ENCODE results near the gene ZSCAN4. TPM values are rescaled to one million over a fixed set of nuclear protein-coding genes. Genes with fewer than 3 reads are reported as not detected.

Gene ZSCAN4
- total and polyA plus RNA-seq, 4 donors = not detected

DNA sequence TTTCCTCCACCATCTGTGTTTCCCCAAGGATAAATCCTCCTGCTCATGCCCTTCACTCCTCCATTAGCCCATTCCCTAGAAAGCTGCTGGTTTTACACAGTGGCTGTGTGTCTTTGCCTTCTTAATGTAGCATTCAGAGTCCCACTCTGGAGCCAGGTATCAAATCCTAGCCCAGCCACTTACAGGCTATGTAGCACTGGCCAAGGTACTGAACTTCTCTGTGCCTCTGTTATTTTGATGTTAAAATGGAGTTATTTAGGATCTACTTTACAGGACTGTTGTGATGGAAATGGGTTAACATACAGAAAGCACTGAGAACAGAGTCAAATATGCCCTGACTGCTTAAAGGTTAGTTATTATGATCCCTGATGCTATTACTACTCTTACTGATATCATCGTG is 1.5 kb upstream of the ZSCAN4 start:
- Histone ChIP-seq H3K36me3 (ENCODE audit: control insufficient read depth in 4 of 4, insufficient read depth in 3 of 4, low read depth in 1 of 4, low read length in 3 of 4) (peaks cover 0 to 2% (median 0%) of the 10 kb centered on the region in 4 donors), H3K27me3 (ENCODE audit: control insufficient read depth in 4 of 4, insufficient read depth in 4 of 4, low read length in 3 of 4) (peaks cover 0 to 6% (median 3%) of the 10 kb centered on the region in 4 donors), H3K9ac (ENCODE audit: low read depth in 1 of 2, low read length in 2 of 2) (no peak overlapping the region), H3K4me3 (ENCODE audit: low read depth in 1 of 3, low read length in 3 of 3) (no peak overlapping the region), H3K4me1 (ENCODE audit: control insufficient read depth in 4 of 4, insufficient read depth in 4 of 4, low read length in 3 of 4) (peaks cover 0 to 4% (median 0%) of the 10 kb centered on the region in 4 donors), H3K27ac (ENCODE audit: low read depth in 1 of 2, low read length in 2 of 2) (no peak overlapping the region), H3K9me3 (ENCODE audit: control insufficient read depth in 4 of 4, low read length in 3 of 4) (peaks cover 8 to 26% (median 18%) of the 10 kb centered on the region in 4 donors)
- no peak for DNase-seq (ENCODE audit: low spot score)
- WGBS = 90% methylated on average over 1 of the region's 1 CpG
- TF ChIP-seq, protein P1, sequence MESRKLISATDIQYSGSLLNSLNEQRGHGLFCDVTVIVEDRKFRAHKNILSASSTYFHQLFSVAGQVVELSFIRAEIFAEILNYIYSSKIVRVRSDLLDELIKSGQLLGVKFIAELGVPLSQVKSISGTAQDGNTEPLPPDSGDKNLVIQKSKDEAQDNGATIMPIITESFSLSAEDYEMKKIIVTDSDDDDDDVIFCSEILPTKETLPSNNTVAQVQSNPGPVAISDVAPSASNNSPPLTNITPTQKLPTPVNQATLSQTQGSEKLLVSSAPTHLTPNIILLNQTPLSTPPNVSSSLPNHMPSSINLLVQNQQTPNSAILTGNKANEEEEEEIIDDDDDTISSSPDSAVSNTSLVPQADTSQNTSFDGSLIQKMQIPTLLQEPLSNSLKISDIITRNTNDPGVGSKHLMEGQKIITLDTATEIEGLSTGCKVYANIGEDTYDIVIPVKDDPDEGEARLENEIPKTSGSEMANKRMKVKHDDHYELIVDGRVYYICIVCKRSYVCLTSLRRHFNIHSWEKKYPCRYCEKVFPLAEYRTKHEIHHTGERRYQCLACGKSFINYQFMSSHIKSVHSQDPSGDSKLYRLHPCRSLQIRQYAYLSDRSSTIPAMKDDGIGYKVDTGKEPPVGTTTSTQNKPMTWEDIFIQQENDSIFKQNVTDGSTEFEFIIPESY (IDR thresholded peaks at IDR 0.05) = no peak
- TF ChIP-seq JUND (IDR thresholded peaks at IDR 0.05) (no peak), FOXA2 (IDR thresholded peaks at IDR 0.05) (no peak), RAD21 (IDR thresholded peaks at IDR 0.05) (no peak), SP1 (IDR thresholded peaks at IDR 0.05) (no peak), NR2F2 (IDR thresholded peaks at IDR 0.05) (no peak), RXRA (IDR thresholded peaks at IDR 0.05) (no peak), YY1 (IDR thresholded peaks at IDR 0.05) (no peak)
- TF ChIP-seq, protein P2, sequence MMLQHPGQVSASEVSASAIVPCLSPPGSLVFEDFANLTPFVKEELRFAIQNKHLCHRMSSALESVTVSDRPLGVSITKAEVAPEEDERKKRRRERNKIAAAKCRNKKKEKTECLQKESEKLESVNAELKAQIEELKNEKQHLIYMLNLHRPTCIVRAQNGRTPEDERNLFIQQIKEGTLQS (IDR thresholded peaks at IDR 0.05) = no peak
- TF ChIP-seq, protein P3, sequence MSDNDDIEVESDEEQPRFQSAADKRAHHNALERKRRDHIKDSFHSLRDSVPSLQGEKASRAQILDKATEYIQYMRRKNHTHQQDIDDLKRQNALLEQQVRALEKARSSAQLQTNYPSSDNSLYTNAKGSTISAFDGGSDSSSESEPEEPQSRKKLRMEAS (IDR thresholded peaks at IDR 0.05) = no peak
- TF ChIP-seq, protein P4, sequence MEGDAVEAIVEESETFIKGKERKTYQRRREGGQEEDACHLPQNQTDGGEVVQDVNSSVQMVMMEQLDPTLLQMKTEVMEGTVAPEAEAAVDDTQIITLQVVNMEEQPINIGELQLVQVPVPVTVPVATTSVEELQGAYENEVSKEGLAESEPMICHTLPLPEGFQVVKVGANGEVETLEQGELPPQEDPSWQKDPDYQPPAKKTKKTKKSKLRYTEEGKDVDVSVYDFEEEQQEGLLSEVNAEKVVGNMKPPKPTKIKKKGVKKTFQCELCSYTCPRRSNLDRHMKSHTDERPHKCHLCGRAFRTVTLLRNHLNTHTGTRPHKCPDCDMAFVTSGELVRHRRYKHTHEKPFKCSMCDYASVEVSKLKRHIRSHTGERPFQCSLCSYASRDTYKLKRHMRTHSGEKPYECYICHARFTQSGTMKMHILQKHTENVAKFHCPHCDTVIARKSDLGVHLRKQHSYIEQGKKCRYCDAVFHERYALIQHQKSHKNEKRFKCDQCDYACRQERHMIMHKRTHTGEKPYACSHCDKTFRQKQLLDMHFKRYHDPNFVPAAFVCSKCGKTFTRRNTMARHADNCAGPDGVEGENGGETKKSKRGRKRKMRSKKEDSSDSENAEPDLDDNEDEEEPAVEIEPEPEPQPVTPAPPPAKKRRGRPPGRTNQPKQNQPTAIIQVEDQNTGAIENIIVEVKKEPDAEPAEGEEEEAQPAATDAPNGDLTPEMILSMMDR (IDR thresholded peaks at IDR 0.05; ENCODE audit: low read depth, low read length, missing input control) = no peak

DNA sequence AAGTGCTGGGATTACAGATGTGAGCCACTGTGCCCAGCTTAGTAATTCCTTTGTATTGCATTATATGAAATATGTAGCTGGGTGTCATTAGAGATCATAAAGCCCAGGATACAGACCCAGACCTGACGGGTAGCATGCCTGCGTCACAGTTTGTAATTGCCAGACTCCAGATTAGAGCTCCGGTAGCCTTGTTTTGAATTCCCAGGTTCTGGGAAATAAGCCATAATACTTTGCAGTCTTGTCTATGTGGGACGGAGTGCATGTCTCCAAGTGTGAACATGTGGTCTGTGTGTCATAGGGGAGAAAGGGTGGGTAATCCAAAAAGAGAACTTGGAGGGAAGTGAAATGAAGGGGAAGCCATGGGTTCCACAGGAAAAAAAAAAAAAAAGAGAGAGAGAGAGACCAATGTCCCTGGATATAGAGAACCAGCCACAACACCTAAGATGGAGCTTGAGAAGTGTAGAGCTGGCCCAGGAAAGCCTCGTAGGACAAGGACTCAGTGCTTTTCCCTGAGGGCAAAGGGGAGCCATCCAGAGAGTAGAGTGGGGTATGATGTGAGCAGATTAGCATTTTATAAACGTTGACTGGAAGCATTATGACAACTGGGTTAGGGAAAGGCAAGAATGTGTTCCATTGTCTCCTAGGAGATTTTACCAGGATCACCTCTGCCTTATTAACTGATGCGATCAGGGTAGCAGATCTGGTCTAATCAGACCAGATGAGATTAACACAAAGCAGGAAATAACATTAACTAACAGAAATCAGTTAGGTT is 2.6 kb downstream of the ZSCAN4 start:
- Histone ChIP-seq H3K4me1 (ENCODE audit: control insufficient read depth in 4 of 4, insufficient read depth in 4 of 4, low read length in 3 of 4) (no peaks in the 10 kb centered on the region), H3K27ac (ENCODE audit: low read depth in 1 of 2, low read length in 2 of 2) (no peak overlapping the region), H3K27me3 (ENCODE audit: control insufficient read depth in 4 of 4, insufficient read depth in 4 of 4, low read length in 3 of 4) (peaks cover 0 to 3% (median 1%) of the 10 kb centered on the region in 4 donors), H3K9me3 (ENCODE audit: control insufficient read depth in 4 of 4, low read length in 3 of 4) (peaks cover 6 to 30% (median 21%) of the 10 kb centered on the region in 4 donors), H3K4me3 (ENCODE audit: low read depth in 1 of 3, low read length in 3 of 3) (no peak overlapping the region), H3K9ac (ENCODE audit: low read depth in 1 of 2, low read length in 2 of 2) (no peak overlapping the region), H3K36me3 (ENCODE audit: control insufficient read depth in 4 of 4, insufficient read depth in 3 of 4, low read depth in 1 of 4, low read length in 3 of 4) (peaks cover 0 to 2% (median 0%) of the 10 kb centered on the region in 4 donors)
- TF ChIP-seq GABPA (IDR thresholded peaks at IDR 0.05 in 1 of 2, conservative IDR thresholded peaks at IDR 0.05 in 1 of 2) (no peak), SP1 (IDR thresholded peaks at IDR 0.05) (no peak), FOXA1 (IDR thresholded peaks at IDR 0.05) (no peak)
- TF ChIP-seq, protein P5, sequence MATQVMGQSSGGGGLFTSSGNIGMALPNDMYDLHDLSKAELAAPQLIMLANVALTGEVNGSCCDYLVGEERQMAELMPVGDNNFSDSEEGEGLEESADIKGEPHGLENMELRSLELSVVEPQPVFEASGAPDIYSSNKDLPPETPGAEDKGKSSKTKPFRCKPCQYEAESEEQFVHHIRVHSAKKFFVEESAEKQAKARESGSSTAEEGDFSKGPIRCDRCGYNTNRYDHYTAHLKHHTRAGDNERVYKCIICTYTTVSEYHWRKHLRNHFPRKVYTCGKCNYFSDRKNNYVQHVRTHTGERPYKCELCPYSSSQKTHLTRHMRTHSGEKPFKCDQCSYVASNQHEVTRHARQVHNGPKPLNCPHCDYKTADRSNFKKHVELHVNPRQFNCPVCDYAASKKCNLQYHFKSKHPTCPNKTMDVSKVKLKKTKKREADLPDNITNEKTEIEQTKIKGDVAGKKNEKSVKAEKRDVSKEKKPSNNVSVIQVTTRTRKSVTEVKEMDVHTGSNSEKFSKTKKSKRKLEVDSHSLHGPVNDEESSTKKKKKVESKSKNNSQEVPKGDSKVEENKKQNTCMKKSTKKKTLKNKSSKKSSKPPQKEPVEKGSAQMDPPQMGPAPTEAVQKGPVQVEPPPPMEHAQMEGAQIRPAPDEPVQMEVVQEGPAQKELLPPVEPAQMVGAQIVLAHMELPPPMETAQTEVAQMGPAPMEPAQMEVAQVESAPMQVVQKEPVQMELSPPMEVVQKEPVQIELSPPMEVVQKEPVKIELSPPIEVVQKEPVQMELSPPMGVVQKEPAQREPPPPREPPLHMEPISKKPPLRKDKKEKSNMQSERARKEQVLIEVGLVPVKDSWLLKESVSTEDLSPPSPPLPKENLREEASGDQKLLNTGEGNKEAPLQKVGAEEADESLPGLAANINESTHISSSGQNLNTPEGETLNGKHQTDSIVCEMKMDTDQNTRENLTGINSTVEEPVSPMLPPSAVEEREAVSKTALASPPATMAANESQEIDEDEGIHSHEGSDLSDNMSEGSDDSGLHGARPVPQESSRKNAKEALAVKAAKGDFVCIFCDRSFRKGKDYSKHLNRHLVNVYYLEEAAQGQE (IDR thresholded peaks at IDR 0.05) = no peak
- no peak for DNase-seq (ENCODE audit: low spot score)
- WGBS = 66% methylated on average over 7 of the region's 7 CpGs
